GM21515 (cell line): ENCODE measurements around the gene IFNL4.
"Not testable (repeated sequence)": the region's sequence is repeated elsewhere in the genome, so short reads cannot be mapped to it uniquely, and the experiment has no call there.

Experiments used
- ATAC-seq: cut with Tn5 transposase; IDR thresholded peaks from one replicate; pipeline ENCODE4 v1.9.1; 2021; ENCODE audit not compliant: unreplicated experiment

IFNL4 gene

GRCh38 chr19:39248806-39249205 lies at the start of gene IFNL4:
TSS of gene IFNL4 (minus strand) at chr19:39248856.
- ATAC-seq: no peak

- ATAC-seq: no peak
Observed at GRCh38 chr19:39297931-39298634, 49.4 kb upstream of the IFNL4 start.

- no peak for ATAC-seq
Observed at GRCh38 chr19:39296906-39297305, 48.2 kb upstream of the IFNL4 start.

GRCh38 chr19:39296055-39296645 lies 47.5 kb upstream of the IFNL4 start, which contains the start of gene IFNL1:
TSS of gene IFNL1 (plus strand) at chr19:39296407. CDS start at chr19:39296422, 15 bp downstream.
- ATAC-seq: no peak

GRCh38 chr19:39293394-39293793 lies 44.7 kb upstream of the IFNL4 start:
- no peak for ATAC-seq

GRCh38 chr19:39284032-39284431 lies 35.4 kb upstream of the IFNL4 start:
- ATAC-seq: no peak

GRCh38 chr19:39282021-39282420 lies 33.4 kb upstream of the IFNL4 start:
- ATAC-seq: no peak

GRCh38 chr19:39277598-39277997 lies 28.9 kb upstream of the IFNL4 start:
- ATAC-seq: no peak

- ATAC-seq: no peak
Observed at GRCh38 chr19:39276740-39277139, 28.1 kb upstream of the IFNL4 start.

- no peak for ATAC-seq
Observed at GRCh38 chr19:39275578-39275977, 26.9 kb upstream of the IFNL4 start.

GRCh38 chr19:39273859-39274258 lies 25.2 kb upstream of the IFNL4 start:
- not testable (repeated sequence) for ATAC-seq

GRCh38 chr19:39270036-39270871 lies 21.6 kb upstream of the IFNL4 start:
- no peak for ATAC-seq

- ATAC-seq: not testable (repeated sequence)
Observed at GRCh38 chr19:39269369-39269768, 20.7 kb upstream of the IFNL4 start.

- ATAC-seq: not testable (repeated sequence)
Observed at GRCh38 chr19:39268531-39269223, 20.0 kb upstream of the IFNL4 start.

GRCh38 chr19:39268085-39268484 lies 19.4 kb upstream of the IFNL4 start, which contains the start of gene IFNL2:
TSS of gene IFNL2 (plus strand) at chr19:39268396. CDS start at chr19:39268569, 173 bp downstream.
- not testable (repeated sequence) for ATAC-seq

GRCh38 chr19:39265321-39265916 lies 16.8 kb upstream of the IFNL4 start:
- no peak for ATAC-seq

GRCh38 chr19:39264306-39265290 lies 15.9 kb upstream of the IFNL4 start:
- ATAC-seq: no peak

- no peak for ATAC-seq
Observed at GRCh38 chr19:39263912-39264305, 15.3 kb upstream of the IFNL4 start.

GRCh38 chr19:39262496-39262895 lies 13.8 kb upstream of the IFNL4 start:
- no peak for ATAC-seq
